Breast epithelium (tissue), 3 donors: ENCODE data around the gene JAG1.

Source experiments
- POLR2A ChIP-seq: fragments of 450-650 bp; IDR thresholded peaks from one replicate; pipeline ENCODE4 v1.6.1; 2016; ENCODE audit warnings: antibody characterized with exemption, mild to moderate bottlenecking, moderate library complexity
- TF ChIP-seq, protein P1 (sequence below), 3 donors: fragments of 450-650 bp; IDR thresholded peaks; one replicate each; pipeline ENCODE4 v1.5.1; 2016 to 2017; ENCODE audit warnings: antibody characterized with exemption in 3 of 3, mild to moderate bottlenecking in 3 of 3, moderate library complexity in 3 of 3

DNA sequence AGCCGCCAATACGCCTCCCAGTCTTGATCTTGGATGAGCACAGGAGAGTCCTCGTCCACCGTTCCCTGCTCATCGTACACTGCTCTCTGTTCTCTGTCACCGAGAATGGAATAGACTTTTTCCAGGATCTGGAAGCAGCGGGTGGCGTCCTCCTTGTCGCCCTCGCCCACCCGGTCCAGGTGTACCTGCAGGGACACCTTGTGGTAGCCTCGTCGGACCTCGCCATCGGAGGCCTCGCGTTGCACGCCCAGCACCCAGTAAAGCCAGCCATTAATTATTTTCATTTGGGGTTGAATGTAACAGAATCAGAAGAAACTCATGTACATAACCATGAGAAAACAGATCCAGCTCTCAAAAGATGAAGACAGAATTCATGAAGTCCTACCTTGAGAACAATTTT is 59.9 kb downstream of the JAG1 start:
- TF ChIP-seq, protein P1, sequence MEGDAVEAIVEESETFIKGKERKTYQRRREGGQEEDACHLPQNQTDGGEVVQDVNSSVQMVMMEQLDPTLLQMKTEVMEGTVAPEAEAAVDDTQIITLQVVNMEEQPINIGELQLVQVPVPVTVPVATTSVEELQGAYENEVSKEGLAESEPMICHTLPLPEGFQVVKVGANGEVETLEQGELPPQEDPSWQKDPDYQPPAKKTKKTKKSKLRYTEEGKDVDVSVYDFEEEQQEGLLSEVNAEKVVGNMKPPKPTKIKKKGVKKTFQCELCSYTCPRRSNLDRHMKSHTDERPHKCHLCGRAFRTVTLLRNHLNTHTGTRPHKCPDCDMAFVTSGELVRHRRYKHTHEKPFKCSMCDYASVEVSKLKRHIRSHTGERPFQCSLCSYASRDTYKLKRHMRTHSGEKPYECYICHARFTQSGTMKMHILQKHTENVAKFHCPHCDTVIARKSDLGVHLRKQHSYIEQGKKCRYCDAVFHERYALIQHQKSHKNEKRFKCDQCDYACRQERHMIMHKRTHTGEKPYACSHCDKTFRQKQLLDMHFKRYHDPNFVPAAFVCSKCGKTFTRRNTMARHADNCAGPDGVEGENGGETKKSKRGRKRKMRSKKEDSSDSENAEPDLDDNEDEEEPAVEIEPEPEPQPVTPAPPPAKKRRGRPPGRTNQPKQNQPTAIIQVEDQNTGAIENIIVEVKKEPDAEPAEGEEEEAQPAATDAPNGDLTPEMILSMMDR (IDR thresholded peaks at IDR 0.05), result no peak
- TF ChIP-seq POLR2A, result no peak
